Kidney epithelial cell (primary cell): ENCODE results near the gene SMIM21. TPM values are rescaled to one million over a fixed set of nuclear protein-coding genes. Genes with fewer than 3 reads are reported as not detected.
A peak's percentile ranks its signal among the peaks of the same experiment; 100 is the strongest.

ENCODE experiments used
- DNase-seq: peaks from one replicate; pipeline ENCODE4 v3.0.0-alpha.2; 2010; ENCODE audit warnings: low read depth
- H3K27me3 ChIP-seq: 2 replicates; pipeline ENCODE4 v1.6.0; 2011; ENCODE audit warnings: low read length; ENCODE audit not compliant: control insufficient read depth, insufficient read depth
- H3K36me3 ChIP-seq: 2 replicates; pipeline ENCODE4 v1.5.1; 2011; ENCODE audit warnings: low read length; ENCODE audit not compliant: control insufficient read depth, insufficient read depth
- H3K4me3 ChIP-seq: 2 replicates; pipeline ENCODE4 v1.5.1; 2011; ENCODE audit warnings: low read depth, mild to moderate bottlenecking, control low read depth, low read length
- CTCF ChIP-seq: IDR thresholded peaks from 2 replicates; pipeline ENCODE4 v1.5.1; 2011; ENCODE audit warnings: mild to moderate bottlenecking, moderate library complexity, low read length, control low read depth, inconsistent platforms; ENCODE audit not compliant: insufficient read depth, poor library complexity, severe bottlenecking
- total RNA-seq: library from RNA; depleted of rRNA; stranded (reverse); fragments of >200 nt; gene quantifications from 2 replicates; pipeline ENCODE4 v1.2.3, GENCODE V29; 2015

Gene SMIM21
- total RNA-seq, 1 donor from 2014 or later: not detected

GRCh38 chr18:75421656-75422055 lies 5.8 kb downstream of the SMIM21 start:
- H3K27me3 ChIP-seq: no peaks in the 10 kb centered on the region
- no peak for TF ChIP-seq CTCF
- H3K4me3 ChIP-seq: no peak overlapping the region
- H3K36me3 ChIP-seq: no peaks in the 10 kb centered on the region
- no peak for DNase-seq

GRCh38 chr18:75418293-75419005 lies 9.1 kb downstream of the SMIM21 start:
- Histone ChIP-seq H3K27me3 (no peaks in the 10 kb centered on the region), H3K4me3 (no peak overlapping the region), H3K36me3 (no peaks in the 10 kb centered on the region)
- no peak for DNase-seq
- no peak for TF ChIP-seq CTCF

GRCh38 chr18:75410611-75411010 lies 16.9 kb downstream of the SMIM21 start:
- DNase-seq: no peak
- H3K4me3 ChIP-seq: no peak overlapping the region
- no peaks in the 10 kb centered on the region for H3K27me3 ChIP-seq
- H3K36me3 ChIP-seq: no peaks in the 10 kb centered on the region
- no peak for TF ChIP-seq CTCF

- Histone ChIP-seq H3K27me3 (no peaks in the 10 kb centered on the region), H3K4me3 (no peak overlapping the region), H3K36me3 (no peaks in the 10 kb centered on the region)
- no peak for TF ChIP-seq CTCF
- no peak for DNase-seq
These were observed 17.7 kb downstream of the SMIM21 start for GRCh38 chr18:75409806-75410205.

- no peak for TF ChIP-seq CTCF
- Histone ChIP-seq H3K36me3 (no peaks in the 10 kb centered on the region), H3K27me3 (no peaks in the 10 kb centered on the region), H3K4me3 (no peak overlapping the region)
- peak; percentile 97 for DNase-seq
These were observed 18.7 kb downstream of the SMIM21 start for GRCh38 chr18:75408554-75409506.
